Skeletal muscle satellite cell (primary cell): Measurements from ENCODE around the gene PRRG4.
"Not testable (repeated sequence)": the region's sequence is repeated elsewhere in the genome, so short reads cannot be mapped to it uniquely, and the experiment has no call there.

Experiments used
- H3K27me3 ChIP-seq: 2 replicates; pipeline ENCODE4 v1.7.0; 2013; ENCODE audit warnings: low read length; ENCODE audit not compliant: control insufficient read depth, insufficient read depth
- H3K36me3 ChIP-seq: 2 replicates; pipeline ENCODE4 v1.7.0; 2013; ENCODE audit warnings: mild to moderate bottlenecking, control low read depth, low read length; ENCODE audit not compliant: insufficient read depth
- H3K4me1 ChIP-seq: 2 replicates; pipeline ENCODE4 v1.7.0; 2013; ENCODE audit warnings: low read length; ENCODE audit not compliant: control insufficient read depth, insufficient read depth
- H3K4me2 ChIP-seq: 2 replicates; pipeline ENCODE4 v1.7.0; 2013; ENCODE audit warnings: mild to moderate bottlenecking, low read length
- H3K4me3 ChIP-seq: 2 replicates; pipeline ENCODE4 v1.7.0; 2013; ENCODE audit warnings: low read length
- H3K9ac ChIP-seq: 2 replicates; pipeline ENCODE4 v1.7.0; 2013; ENCODE audit warnings: mild to moderate bottlenecking, low read depth, low read length, moderate library complexity
- H3K9me3 ChIP-seq: replicated peaks from 2 replicates; pipeline ENCODE4 v1.7.0; 2013; ENCODE audit warnings: mild to moderate bottlenecking, control low read depth, low read length

PRRG4 gene

DNA sequence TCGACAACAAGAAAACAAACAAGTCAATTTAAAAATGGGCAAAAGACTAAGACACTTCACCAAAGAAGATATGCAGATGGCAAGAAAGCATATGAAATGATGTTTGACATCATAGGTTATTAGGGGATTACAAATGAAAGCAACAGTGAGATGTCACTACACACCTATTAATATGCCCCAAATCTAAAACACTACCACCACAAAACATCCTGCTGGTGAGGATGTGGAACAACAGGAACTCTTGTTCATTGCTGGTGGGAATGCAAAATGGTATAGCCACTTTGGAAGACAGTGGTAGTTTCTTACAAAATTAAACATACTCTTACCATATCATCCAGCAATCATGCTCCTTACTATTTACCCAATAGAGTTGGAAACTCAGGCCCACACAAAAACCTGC, 29.0 kb downstream of the PRRG4 start:
- no peak overlapping the region for H3K4me3 ChIP-seq
- H3K27me3 ChIP-seq: peaks cover 34% of the 10 kb centered on the region
- no peaks in the 10 kb centered on the region for H3K9me3 ChIP-seq
- H3K36me3 ChIP-seq: no peaks in the 10 kb centered on the region
- no peak overlapping the region for H3K9ac ChIP-seq
- H3K4me1 ChIP-seq: no peaks in the 10 kb centered on the region
- H3K4me2 ChIP-seq: no peak overlapping the region

DNA sequence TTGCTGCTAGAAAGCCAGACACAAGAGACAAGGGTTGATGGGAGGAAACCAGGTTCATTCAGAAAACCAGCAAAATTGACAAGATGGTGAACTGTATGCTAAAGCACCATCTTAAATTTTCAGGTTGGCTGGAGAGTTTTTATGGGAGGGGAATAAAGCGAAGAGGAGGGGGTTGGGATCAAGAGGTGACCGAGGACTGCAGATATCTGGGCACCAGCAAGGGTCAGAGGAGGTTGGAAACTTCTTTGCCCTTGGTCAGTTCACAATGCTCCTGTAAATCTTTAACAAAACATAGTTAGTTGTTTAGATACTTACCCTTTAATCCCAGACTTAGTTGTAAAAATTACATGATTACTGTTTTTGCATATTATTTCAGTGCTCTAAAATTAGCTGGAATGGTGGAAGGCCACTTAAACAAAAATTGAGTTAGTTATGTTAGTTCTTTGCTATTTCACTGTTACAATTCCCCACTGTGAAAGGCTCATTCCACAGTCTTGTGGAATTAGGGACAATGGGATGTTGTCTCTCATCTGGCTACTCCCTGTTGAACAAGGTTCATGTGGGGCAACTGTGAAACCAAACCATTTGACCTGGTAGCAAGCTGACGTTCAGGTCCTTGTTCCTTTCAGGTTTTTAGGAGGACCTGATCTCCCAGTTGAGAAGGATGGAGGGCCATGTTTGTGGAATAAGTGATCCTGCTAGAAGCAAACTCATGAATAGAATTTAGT, 32.3 kb downstream of the PRRG4 start:
- Histone ChIP-seq H3K27me3 (peaks cover 25% of the 10 kb centered on the region), H3K9me3 (no peaks in the 10 kb centered on the region), H3K4me3 (no peak overlapping the region), H3K4me1 (no peaks in the 10 kb centered on the region), H3K4me2 (no peak overlapping the region), H3K36me3 (no peaks in the 10 kb centered on the region), H3K9ac (no peak overlapping the region)

DNA sequence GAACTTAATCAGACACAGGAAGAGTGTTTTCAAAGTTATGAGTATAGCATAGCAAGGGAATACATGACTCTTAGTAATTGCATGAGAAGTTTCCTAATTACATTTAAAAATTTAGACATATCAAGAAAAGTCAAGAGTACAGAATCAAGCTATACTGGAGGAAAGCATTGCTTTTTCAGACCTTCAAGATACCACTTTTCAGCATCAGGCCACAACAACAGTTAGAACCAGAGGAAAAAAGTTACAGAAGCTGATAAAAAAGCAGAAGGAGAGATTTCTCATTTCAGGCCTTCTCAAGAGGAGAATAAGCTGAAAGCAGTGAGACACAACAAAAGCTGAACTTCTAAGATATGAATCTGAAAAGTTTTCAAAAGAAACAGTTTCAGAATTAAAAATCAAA, 34.8 kb downstream of the PRRG4 start:
- Histone ChIP-seq H3K4me2 (no peak overlapping the region), H3K36me3 (no peaks in the 10 kb centered on the region), H3K4me1 (no peaks in the 10 kb centered on the region), H3K27me3 (peaks cover 24% of the 10 kb centered on the region), H3K9ac (no peak overlapping the region), H3K4me3 (no peak overlapping the region), H3K9me3 (no peaks in the 10 kb centered on the region)

DNA sequence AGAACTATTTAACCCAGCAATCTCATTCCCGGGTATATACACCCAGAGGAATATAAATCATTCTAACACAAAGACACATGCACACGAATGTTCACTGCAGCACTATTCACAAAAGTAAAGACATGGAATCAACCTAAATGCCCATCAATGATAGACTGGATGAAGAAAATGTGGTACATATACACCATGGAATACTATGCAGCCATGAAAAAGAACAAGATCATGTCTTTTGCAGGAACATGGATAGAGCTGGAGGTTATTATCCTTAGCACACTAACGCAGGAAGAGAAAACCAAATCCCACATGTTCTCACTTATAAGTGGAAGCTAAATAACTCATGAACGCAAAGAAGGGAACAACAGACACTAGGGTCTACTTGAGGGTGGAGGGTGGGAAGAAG, 39.0 kb downstream of the PRRG4 start:
- not testable (repeated sequence) for H3K4me3 ChIP-seq, H3K4me2 ChIP-seq, H3K27me3 ChIP-seq, H3K4me1 ChIP-seq, H3K36me3 ChIP-seq, H3K9me3 ChIP-seq, H3K9ac ChIP-seq

DNA sequence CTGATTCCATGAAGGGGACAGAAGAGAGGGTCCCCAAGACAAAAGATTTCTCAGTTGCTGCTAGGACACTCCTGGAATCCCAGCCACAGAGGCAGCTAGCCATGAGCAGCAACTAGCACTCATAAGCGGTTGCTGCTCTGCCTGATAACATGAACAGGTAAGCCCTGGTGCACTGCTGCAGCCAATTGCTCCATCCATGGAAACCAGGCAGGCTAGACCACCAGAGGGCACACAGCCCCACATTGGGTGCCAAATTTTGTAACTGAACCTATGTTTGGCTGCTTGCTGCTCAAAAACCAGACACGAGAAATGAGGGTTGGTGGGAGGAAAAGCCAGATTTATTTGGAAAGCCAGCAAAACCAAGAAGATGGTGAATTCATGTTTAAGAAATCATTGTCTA, 40.9 kb downstream of the PRRG4 start:
- Histone ChIP-seq H3K9ac (no peak overlapping the region), H3K4me3 (no peak overlapping the region), H3K9me3 (peaks cover 2% of the 10 kb centered on the region), H3K27me3 (peaks cover 16% of the 10 kb centered on the region), H3K4me2 (no peak overlapping the region), H3K4me1 (no peaks in the 10 kb centered on the region), H3K36me3 (no peaks in the 10 kb centered on the region)

DNA sequence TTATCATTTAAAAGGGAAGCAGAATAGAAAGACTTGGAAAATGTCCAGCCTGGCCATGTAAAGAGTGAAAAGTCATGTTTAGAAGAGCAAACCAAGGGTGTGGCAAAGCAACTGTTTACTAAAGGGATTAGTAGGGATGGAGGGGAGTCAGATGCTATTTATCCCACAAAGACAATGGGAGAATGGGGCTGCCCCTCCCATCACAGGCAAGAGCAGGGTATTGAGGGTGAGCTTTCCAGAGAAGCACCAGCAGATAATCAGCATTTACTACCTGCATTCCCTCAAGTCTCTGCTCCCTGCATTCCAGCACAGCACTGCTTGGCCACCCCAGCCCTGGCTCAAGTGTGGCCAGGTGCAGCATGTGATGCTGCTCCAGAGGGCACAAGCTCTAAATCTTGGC, 44.4 kb downstream of the PRRG4 start:
- Histone ChIP-seq H3K9me3 (peaks cover 2% of the 10 kb centered on the region), H3K36me3 (no peaks in the 10 kb centered on the region), H3K4me3 (no peak overlapping the region), H3K27me3 (peaks cover 23% of the 10 kb centered on the region), H3K4me1 (no peaks in the 10 kb centered on the region), H3K4me2 (no peak overlapping the region), H3K9ac (no peak overlapping the region)

DNA sequence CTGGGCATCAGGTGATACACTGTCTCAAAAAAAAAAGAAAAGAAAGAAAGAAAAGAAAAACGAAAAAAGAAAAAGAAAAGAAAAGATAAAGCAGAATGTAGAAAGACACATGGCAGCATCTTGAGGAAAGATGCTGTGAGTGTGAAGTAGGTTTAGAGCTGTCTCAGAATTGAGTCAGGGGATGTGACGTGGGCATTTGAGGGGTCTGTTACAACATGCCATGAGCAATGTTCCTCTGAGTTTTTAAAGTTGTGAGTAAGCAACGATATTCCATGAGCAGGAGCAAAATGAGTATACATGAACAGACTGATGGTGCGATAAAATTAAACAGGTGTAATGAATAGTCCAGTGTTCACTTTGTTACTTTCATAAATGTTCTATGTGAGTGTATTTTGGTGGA, 51.6 kb downstream of the PRRG4 start:
- Histone ChIP-seq H3K9ac (no peak overlapping the region), H3K9me3 (no peaks in the 10 kb centered on the region), H3K4me2 (no peak overlapping the region), H3K36me3 (no peaks in the 10 kb centered on the region), H3K4me1 (no peaks in the 10 kb centered on the region), H3K27me3 (peaks cover 5% of the 10 kb centered on the region), H3K4me3 (no peak overlapping the region)

DNA sequence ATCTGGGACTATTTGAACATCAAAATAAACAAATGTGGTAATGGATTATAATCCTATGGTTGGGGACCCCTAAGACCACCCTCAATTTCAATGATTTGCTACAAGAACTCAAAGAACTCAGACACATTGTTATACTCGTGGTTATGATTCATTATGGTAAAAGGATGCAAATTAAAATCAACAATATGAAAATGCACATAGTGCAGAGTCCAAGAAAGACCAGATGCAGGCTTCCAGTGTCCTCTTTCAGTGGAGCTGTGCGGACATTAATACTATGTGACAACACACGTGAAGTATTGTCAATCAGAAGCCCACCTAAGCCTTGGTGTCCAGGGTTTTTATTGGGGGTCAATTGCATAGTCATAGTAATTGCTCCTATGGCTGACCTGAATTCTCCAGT, 53.7 kb downstream of the PRRG4 start:
- H3K9ac ChIP-seq: no peak overlapping the region
- H3K36me3 ChIP-seq: no peaks in the 10 kb centered on the region
- no peak overlapping the region for H3K4me2 ChIP-seq
- H3K27me3 ChIP-seq: peaks cover 3% of the 10 kb centered on the region
- H3K4me1 ChIP-seq: no peaks in the 10 kb centered on the region
- H3K9me3 ChIP-seq: no peaks in the 10 kb centered on the region
- no peak overlapping the region for H3K4me3 ChIP-seq

DNA sequence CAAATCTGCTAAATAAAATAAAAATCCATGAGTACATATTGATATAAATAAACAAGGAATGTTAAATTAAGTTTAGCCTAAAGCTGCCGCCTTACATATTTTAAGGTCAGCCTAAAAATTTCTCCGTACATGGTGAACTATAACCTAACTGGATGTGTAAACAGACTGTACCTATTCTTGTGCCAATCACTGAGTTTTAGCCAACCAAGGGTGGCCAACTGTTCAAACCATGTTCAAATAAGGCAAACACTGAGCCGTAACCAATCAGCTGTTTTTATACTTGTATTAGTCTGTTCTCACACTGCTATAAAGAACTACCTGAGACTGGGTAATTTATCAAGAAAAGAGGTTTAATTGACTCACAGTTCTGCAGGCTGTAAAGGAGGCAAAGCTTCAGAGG, 54.3 kb downstream of the PRRG4 start:
- no peak overlapping the region for H3K9ac ChIP-seq
- no peaks in the 10 kb centered on the region for H3K36me3 ChIP-seq
- H3K4me3 ChIP-seq: no peak overlapping the region
- H3K4me1 ChIP-seq: no peaks in the 10 kb centered on the region
- H3K27me3 ChIP-seq: peaks cover 2% of the 10 kb centered on the region
- H3K4me2 ChIP-seq: no peak overlapping the region
- H3K9me3 ChIP-seq: no peaks in the 10 kb centered on the region

DNA sequence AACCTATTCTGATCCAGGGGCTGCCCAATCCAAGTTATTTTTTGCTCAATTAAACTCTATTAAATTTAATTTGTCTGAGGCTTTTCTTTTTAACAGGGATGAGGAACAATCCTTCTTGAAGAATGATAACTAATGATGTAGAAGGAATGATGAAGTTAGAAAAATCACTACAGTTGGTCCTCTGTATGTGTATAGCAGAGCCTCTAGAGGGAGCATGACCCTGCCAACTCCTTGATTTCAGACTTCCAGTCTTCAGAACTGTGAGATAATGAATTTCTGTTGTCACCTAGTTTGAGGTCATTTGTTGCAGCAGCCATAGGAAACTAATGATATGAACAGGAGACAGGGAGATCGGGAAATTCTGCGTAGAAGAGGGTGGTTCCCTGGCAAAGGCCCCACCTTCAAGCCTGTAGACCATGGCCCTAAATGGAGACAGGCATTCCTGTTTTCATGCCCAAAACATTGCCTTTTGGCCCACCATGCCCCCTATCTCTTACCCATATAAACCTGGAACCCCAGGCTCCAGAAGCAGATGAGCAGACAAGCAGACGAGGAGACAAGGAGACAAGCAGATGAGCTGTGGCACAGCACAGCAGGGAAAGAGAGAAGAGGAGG, 55.1 kb downstream of the PRRG4 start:
- no peak overlapping the region for H3K4me2 ChIP-seq
- H3K4me3 ChIP-seq: no peak overlapping the region
- no peaks in the 10 kb centered on the region for H3K9me3 ChIP-seq

DNA sequence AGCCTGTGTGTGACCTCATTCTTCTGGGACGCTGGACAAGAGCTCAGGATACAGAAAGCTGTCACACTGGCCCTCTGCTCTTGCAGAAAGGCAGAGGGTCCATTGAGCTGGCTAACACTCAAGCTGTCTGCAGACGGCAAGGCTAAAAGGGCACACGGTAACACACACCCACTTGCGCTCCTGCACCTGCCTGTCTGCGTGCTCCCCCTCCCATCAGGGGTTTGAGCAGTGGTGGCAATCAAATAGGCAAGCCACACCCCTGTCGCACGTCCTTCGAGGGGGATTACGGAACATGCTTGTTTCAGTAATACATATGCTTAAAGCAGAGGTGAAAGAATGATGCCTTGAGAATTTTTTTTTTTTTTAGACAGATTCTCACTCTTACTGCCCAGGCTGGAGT, 55.8 kb downstream of the PRRG4 start:
- Histone ChIP-seq H3K4me1 (no peaks in the 10 kb centered on the region), H3K9me3 (no peaks in the 10 kb centered on the region), H3K36me3 (no peaks in the 10 kb centered on the region), H3K4me2 (no peak overlapping the region), H3K4me3 (no peak overlapping the region), H3K27me3 (no peaks in the 10 kb centered on the region), H3K9ac (no peak overlapping the region)

More for the DNA sequence above, 55.1 kb downstream of the PRRG4 start:
- no peaks in the 10 kb centered on the region for H3K27me3 ChIP-seq
- H3K36me3 ChIP-seq: no peaks in the 10 kb centered on the region
- no peak overlapping the region for H3K9ac ChIP-seq
- H3K4me1 ChIP-seq: no peaks in the 10 kb centered on the region

DNA sequence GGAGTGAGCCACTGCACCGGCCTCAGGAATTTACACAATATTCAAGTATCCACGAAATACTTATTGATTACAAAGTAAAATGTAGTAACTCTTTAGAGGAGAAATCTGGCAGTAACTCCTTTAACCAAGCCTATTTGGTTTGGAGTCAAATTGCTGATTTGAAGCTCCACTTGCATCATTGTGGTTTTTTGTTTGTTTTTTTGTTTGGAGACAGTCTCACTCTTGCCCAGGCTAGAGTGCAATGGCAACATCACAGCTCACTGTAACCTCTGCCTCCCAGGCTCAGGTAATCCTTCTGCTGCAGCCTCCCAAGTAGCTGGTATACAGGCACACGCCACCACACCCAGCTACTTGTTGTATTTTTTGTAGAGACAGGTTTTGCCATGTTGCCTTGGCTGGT, 56.5 kb downstream of the PRRG4 start:
- Histone ChIP-seq H3K36me3 (no peaks in the 10 kb centered on the region), H3K4me1 (no peaks in the 10 kb centered on the region), H3K4me2 (no peak overlapping the region), H3K4me3 (no peak overlapping the region), H3K9ac (no peak overlapping the region), H3K9me3 (no peaks in the 10 kb centered on the region), H3K27me3 (no peaks in the 10 kb centered on the region)
